Measurements from ENCODE around the gene CADM2. TPM values are rescaled to one million over a fixed set of nuclear protein-coding genes. Genes with fewer than 3 reads are reported as not detected.
A peak's percentile ranks its signal among the peaks of the same experiment; 100 is the strongest.

CADM2 gene
- total and polyA plus RNA-seq, 2 experiments from 2014 or later: 0.15 to 0.40 TPM

- DNase-seq (ENCODE audit: low read depth in 1 of 2, low spot score in 1 of 2): peak in 1 of 2 donors; percentile 27
- no peak for TF ChIP-seq CTCF (IDR thresholded peaks at IDR 0.05; ENCODE audit: low read depth, low read length)
- Histone ChIP-seq H3K9me3 (ENCODE audit: low read depth) (no peaks in the 10 kb centered on the region), H3K27me3 (no peaks in the 10 kb centered on the region), H3K27ac (no peak overlapping the region), H3K36me3 (no peaks in the 10 kb centered on the region), H3K4me3 (no peak overlapping the region), H3K4me1 (ENCODE audit: low read depth) (no peaks in the 10 kb centered on the region)
Observed at GRCh38 chr3:85572426-85572825, 613.6 kb downstream of the CADM2 start.

- no peak overlapping the region for H3K27ac ChIP-seq
- DNase-seq (ENCODE audit: low read depth in 1 of 2, low spot score in 1 of 2): no peak
- no peaks in the 10 kb centered on the region for H3K9me3 ChIP-seq (ENCODE audit: low read depth)
- TF ChIP-seq CTCF (IDR thresholded peaks at IDR 0.05; ENCODE audit: low read depth, low read length): no peak
- H3K4me3 ChIP-seq: no peak overlapping the region
- no peaks in the 10 kb centered on the region for H3K27me3 ChIP-seq
- H3K36me3 ChIP-seq: no peaks in the 10 kb centered on the region
- H3K4me1 ChIP-seq (ENCODE audit: low read depth): no peaks in the 10 kb centered on the region
Observed at GRCh38 chr3:85572978-85573377, 614.2 kb downstream of the CADM2 start.

GRCh38 chr3:85574006-85574705 lies 615.4 kb downstream of the CADM2 start:
- no peak for DNase-seq (ENCODE audit: low read depth in 1 of 2, low spot score in 1 of 2)

GRCh38 chr3:85576091-85576690 lies 617.4 kb downstream of the CADM2 start:
- peak; percentile 59 to 70 for DNase-seq (ENCODE audit: low read depth in 1 of 2, low spot score in 1 of 2)
- H3K4me3 ChIP-seq: no peak overlapping the region
- H3K27ac ChIP-seq: no peak overlapping the region
- no peaks in the 10 kb centered on the region for H3K36me3 ChIP-seq
- TF ChIP-seq CTCF (IDR thresholded peaks at IDR 0.05; ENCODE audit: low read depth, low read length): peak; percentile 88
- H3K9me3 ChIP-seq (ENCODE audit: low read depth): no peaks in the 10 kb centered on the region
- H3K27me3 ChIP-seq: no peaks in the 10 kb centered on the region
- H3K4me1 ChIP-seq (ENCODE audit: low read depth): no peaks in the 10 kb centered on the region

More at GRCh38 chr3:85574006-85574705, 615.4 kb downstream of the CADM2 start:
- no peak for TF ChIP-seq CTCF (IDR thresholded peaks at IDR 0.05; ENCODE audit: low read depth, low read length)
- Histone ChIP-seq H3K27me3 (no peaks in the 10 kb centered on the region), H3K9me3 (ENCODE audit: low read depth) (no peaks in the 10 kb centered on the region), H3K4me3 (no peak overlapping the region), H3K36me3 (no peaks in the 10 kb centered on the region), H3K27ac (no peak overlapping the region), H3K4me1 (ENCODE audit: low read depth) (no peaks in the 10 kb centered on the region)

- no peak for TF ChIP-seq CTCF (IDR thresholded peaks at IDR 0.05; ENCODE audit: low read depth, low read length)
- Histone ChIP-seq H3K36me3 (no peaks in the 10 kb centered on the region), H3K4me3 (no peak overlapping the region), H3K27me3 (no peaks in the 10 kb centered on the region), H3K27ac (no peak overlapping the region), H3K9me3 (ENCODE audit: low read depth) (no peaks in the 10 kb centered on the region), H3K4me1 (ENCODE audit: low read depth) (no peaks in the 10 kb centered on the region)
- DNase-seq (ENCODE audit: low read depth in 1 of 2, low spot score in 1 of 2): no peak
Observed at GRCh38 chr3:85576697-85577200, 618.0 kb downstream of the CADM2 start.
